ENCODE data around the gene RPGR.

The RPGR gene, protein sequence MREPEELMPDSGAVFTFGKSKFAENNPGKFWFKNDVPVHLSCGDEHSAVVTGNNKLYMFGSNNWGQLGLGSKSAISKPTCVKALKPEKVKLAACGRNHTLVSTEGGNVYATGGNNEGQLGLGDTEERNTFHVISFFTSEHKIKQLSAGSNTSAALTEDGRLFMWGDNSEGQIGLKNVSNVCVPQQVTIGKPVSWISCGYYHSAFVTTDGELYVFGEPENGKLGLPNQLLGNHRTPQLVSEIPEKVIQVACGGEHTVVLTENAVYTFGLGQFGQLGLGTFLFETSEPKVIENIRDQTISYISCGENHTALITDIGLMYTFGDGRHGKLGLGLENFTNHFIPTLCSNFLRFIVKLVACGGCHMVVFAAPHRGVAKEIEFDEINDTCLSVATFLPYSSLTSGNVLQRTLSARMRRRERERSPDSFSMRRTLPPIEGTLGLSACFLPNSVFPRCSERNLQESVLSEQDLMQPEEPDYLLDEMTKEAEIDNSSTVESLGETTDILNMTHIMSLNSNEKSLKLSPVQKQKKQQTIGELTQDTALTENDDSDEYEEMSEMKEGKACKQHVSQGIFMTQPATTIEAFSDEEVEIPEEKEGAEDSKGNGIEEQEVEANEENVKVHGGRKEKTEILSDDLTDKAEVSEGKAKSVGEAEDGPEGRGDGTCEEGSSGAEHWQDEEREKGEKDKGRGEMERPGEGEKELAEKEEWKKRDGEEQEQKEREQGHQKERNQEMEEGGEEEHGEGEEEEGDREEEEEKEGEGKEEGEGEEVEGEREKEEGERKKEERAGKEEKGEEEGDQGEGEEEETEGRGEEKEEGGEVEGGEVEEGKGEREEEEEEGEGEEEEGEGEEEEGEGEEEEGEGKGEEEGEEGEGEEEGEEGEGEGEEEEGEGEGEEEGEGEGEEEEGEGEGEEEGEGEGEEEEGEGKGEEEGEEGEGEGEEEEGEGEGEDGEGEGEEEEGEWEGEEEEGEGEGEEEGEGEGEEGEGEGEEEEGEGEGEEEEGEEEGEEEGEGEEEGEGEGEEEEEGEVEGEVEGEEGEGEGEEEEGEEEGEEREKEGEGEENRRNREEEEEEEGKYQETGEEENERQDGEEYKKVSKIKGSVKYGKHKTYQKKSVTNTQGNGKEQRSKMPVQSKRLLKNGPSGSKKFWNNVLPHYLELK

DNA sequence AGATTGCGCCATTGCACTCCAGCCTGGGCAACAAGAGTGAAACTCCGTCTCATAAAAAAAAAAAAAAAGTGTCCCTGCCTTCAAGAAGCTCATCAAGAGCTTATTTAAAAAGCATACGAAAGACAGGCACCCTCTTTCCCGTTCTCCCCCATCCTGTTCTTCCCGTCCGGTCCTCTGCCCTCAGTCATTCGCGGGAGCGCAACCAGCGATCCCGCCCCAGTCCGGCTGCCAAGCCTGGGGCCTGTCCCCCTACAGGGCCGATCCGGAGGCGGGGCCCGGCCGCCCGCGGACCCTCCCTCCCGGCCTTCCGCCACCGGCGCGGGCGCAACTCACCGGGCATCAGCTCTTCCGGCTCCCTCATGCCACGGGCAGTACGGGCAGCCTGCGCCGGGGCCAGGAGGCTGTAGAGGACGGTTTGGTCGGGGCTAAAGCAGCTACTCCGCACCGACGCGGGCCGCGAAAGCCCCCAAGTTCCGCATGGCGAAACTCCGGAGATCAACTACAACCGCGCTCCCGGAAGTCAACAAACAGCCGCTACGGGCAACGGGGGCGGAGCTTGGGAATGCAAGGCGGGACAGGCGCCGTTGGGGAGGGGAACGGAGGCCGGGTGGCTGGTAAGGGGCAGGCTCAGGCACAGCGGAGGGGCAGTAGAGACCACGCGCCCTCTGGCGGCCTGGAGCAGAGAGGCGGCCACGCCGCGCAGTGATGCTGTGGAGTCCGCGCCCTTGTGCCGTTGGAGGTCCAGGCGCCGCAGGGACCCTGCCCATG, at the start of gene RPGR:
RPGR (minus strand) TSS at position 503 of the 768 bp plus-strand sequence; CDS start at position 361, 142 bp downstream.
- peak; percentile 90 for DNase-seq

DNA sequence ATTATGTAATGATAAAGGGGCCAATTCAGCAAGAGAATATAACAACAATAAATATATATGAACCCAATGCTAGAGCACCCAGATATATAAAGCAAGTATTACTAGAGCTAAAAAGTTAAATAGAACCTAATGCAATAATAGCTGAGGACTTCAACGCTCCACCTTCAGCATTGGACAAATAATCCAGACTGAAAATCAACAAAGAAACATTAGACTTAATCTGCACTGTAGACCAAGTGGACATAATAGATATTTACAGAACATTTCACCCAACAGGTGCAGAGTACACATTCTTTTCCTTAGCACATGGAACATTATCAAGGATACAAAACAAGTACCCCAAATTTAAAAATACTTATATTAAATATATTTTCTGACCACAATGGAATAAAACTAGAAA, 49.4 kb upstream of the RPGR start:
- DNase-seq, result no peak

DNA sequence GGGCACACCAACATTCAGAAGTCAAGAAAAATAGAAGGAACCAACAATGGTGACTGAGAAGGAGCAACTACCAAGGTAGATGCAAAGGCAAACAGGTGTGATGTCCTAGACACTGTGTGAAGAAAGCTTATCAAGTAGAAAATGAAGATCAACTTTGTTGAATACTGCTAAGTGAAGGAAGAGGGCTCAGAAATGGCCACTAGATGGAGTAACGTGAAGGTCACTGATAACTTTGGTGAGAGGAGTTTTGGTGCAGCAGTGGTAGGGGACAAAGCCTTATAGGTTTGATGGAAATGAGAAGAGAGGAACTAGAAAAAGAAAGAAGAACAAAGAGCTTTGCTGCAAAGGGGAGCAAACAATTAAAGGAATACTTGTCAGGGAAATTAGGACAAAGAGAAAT, 48.6 kb upstream of the RPGR start:
- DNase-seq, result no peak

DNA sequence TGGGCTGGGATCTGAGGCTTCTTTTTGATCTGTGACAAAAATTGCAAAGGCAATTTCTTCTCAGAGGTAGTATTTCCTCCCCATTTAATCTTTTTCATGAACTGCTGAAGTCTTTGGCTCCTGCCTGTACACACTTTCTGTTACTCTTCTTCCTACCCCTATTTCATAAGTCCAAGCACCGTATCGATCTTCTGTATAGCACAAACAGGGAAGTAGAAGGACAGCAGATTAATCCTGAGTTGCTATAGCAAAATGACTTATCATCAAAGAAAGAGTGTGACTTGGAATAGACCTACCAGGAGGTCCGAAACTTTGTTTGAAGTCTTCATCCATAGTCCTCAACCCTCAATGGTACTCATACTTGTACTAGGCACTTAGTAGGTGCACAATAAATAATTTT, 47.1 kb upstream of the RPGR start:
- DNase-seq, result no peak

DNA sequence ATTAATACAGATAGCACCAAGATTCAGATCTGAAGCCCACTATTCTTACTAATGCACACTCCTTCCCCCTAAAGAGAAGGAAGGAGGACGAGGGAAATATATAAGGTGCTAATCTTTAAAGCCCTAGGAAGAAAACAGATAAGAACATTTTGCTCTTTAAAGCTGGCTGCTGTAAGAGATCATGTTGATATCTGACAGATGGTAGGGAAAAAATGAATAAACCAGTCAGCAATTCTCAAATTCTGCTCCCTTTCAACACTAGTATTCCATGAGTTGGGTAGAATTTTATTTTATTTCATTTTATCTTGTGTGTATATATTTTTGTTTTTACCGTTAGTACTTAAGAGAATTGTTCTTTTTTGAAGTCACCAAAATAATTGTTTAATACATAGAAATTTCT, 44.3 kb upstream of the RPGR start:
- no peak for DNase-seq

DNA sequence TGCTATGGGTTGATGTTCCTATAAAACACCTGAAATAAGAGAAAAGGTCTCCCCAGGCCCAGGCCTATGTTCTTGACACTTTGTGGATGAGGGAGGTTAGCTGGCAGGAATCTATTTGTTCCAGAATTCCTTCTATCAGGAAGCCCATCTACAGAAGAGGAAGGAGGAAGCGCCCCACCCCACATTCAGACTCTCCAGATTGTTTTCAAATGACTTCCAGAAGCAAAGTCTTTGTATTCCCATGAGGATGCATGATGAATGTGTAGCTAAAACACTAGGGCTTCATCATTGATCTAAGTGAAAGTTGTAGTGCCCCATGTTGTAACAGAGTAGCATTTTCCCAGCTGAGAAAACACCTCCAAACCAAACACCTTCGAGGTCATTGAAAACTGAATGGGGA, 41.5 kb upstream of the RPGR start:
- DNase-seq, result no peak

DNA sequence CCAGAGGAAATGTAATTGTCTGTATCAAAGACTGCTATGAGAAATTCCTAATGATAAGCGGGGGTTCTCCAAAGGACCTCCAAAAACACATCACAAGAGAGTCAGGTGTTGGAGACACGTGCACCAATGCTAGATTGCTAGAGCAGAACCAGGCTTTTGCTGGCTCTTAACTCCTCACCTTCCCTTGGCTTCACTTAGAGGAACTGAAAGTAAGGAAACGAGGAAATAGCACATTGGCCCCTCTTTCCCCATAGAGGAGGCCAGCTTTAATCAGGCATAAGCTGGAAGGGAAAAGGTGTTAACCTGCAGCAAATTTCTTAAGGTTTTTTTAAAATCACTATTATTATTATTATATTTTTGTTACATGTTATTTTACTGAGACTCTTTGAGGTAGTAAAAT, 38.6 kb upstream of the RPGR start:
- no peak for DNase-seq

DNA sequence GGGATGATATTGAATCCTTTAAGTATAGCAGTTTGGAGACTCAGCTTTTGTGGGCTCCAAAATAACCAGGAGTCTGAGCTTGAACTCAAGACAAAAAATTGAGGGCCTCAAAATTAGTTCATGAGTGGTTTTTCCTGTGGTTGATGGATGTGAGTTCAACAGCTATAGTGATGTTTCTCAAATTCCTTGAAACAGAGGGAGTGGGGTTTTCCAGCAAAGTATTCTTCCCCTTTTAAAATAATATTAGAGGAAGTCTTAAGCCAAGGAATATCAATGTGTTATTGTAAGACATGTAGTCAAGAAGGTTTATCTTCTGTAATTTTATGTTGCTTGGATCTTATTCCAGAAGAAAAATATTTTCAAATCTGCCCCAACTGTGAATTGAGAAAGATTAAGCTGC, 35.7 kb upstream of the RPGR start:
- no peak for DNase-seq

DNA sequence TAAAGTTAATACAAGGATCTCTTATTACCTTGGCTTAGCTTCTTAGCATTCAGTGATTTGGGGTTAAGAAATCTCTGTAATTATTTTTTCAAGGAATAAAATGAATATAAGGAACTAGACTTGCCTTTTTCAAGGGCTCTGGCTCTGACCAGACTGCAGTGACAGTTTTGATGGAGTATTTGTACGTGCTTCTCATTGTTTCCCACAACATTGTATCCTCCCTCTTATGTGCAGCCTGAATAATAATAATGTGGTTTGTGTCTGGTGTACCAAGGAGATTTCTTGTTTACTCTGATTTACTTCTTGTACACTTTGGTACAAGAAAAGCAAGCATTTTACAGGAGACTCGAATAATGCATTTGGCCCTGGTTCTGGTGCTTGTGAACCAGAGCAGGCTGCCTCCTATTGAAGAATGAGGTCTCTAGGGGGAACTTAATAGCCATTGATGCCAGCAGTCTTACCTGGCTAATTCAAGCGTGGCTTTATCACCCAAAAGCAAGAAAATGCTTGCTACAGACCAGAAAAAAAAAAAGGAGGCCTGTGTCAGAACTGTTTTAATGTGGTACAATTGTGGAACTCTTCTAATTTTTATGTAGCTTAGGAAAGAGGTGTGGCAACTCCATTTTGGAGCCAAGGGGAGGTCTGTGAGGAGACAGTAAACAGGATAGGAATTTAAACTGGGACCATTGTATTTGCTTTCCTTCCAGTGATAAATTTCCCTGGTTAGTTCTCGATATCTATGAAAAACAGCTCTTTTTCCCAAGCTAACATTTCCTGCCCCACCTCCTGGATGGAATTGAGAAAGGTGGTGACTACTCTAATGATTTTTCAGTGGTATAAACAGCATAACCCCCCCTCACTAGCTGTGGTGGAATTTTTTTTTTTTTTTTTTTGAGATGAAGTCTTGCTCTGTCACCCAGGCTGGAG, 30.7 kb upstream of the RPGR start:
- no peak for DNase-seq

DNA sequence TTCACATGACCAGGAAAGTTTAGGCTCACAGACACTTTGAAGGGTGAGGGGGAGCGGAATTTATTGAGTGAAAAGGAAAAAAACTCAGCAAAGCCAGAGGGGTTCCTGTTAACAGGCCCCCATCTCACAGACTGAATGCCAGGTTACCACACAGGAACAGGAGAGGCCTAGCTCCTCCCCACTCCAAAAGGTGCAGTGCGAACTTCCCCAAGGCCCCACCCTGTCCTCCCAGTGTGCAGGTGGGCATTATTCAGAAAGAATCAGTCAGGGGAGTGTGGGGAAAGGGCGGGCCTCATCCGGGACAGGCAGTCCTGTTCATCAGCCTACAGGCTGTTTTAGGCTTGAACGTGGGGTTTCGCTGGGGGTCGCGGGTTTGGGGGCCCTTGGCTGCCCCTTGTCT, 29.1 kb upstream of the RPGR start:
- no peak for DNase-seq

DNA sequence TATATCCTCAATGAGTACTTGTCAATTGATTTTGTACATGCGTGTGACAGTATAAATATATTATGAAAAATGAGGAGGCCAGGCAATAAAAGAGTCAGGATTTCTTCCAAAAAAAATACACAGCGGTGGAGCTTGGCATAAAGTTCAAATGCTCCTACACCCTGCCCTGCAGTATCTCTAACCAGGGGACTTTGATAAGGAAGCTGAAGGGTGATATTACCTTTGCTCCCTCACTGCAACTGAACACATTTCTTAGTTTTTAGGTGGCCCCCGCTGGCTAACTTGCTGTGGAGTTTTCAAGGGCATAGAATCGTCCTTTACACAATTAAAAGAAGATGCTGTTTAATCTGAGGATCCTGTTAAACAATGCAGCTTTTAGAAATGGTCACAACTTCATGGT, 25.1 kb upstream of the RPGR start, which contains the start of gene OTC:
OTC (plus strand) TSS at position 243 of the 400 bp plus-strand sequence; CDS start at position 336, 93 bp downstream.
- no peak for DNase-seq

DNA sequence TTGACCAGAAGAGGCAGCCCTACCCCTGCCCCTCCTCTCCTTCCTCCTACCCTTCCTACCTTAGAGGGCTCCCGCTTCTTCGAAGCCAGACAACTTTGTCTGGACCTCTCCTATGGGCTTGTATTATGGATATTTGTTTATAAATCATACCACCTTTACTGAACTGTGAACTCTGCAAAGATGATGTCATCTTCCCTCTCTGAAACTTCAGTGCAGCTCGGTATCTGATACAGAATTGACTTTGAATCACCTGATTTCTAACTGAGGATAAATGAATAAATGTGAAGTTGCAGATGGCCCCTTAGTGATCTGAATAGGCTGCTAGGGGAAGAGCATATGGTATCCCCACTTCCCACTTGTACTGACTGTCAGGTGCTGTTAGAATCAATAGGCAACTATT, 24.0 kb upstream of the RPGR start:
- DNase-seq, result no peak

DNA sequence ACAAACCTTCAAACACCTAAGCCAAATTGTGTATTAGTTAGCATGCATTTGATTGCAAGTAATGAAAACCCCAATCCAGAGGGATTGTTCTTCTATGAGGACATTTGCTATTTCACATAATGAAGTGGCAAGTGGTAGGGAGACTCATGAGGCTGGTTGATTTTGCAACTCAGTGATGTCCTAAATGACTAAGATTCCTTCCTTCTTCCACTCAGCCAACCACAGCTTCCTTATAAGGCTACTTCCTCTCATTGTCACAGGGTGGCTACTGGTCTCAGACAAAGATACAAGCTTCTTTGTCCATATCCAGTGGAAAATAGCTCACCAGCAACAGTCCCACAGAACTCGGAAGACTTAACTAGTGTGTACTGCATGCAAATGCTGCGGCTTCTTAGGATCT, 19.8 kb upstream of the RPGR start:
- no peak for DNase-seq

DNA sequence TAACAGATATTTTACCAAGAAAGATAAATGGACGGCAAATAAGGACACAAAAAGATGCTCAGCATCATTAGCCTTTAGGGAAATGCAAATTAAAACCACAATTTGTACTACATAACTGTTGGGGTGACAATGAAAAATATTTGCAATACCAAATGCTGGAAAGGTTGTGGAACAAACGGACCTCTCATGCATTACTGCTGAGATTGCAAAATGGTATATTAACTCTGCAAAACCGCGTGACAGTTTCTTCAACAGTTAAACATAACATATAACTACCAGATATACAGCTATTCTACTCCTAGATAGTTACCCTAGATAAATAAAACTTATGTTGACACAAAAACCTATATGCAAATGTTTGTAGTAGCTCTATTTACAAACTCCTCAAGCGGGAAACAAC, 18.8 kb upstream of the RPGR start:
- DNase-seq, result no peak

DNA sequence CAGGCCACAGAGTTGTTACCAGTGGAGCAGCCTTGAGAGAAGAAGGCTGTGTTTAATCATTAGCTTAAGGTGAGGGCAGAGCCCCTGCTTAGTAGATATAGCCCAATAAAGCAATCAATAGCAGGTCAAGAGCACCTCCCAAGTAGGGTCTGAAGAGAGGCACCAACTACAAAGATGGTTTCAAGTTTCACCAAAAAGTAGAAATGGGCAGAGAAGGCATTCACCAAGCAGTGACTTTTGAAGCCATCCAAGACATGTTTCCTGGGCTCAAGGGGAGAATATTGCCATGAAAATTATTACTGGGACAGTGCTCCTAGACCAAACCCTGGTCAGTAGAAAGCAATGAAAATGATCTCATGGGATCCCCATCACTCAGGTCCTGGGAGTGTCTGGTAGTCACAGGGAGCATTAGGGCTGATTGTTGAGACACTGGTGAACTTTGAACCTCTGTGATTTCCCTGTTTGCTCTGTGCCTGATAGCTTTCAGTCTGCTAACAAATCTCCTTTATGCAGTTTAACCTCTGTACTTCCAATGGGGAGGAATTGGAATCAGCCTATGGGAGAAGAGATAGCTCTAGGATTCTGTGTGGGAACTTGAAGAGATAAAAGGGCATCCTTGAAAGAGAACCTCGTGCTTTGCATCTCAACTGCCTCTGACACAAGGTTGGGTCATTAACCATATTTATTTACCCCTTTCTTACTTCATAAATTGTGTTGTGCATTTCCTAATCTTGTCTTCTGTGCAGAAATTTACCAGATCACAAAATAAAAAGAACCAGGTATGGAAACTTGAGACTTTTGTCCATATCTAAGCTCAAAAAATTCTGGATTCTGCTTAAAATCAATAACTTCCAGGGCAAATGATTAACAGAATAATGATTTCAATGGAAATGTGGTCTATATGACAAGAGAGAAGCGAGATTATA, 15.8 kb upstream of the RPGR start:
- no peak for DNase-seq

DNA sequence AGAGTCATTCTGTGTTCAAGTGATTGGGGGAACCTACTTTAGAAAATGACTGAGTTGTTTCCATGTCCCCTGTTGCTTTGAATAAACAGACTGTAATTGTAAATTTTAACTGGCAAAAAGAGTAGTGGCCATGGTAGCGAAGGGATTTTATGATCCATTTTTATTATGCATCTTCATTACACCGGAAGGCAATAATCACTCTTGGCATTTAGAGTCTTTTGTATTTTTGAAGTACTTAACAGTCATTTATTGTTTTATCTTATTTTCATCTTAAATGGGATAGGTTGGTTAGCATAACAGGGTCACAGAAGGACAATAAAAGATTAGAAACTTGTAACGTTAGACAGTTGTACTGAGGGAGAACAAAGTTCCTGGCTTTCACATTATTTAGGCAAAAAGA, 14.1 kb upstream of the RPGR start:
- DNase-seq, result no peak

DNA sequence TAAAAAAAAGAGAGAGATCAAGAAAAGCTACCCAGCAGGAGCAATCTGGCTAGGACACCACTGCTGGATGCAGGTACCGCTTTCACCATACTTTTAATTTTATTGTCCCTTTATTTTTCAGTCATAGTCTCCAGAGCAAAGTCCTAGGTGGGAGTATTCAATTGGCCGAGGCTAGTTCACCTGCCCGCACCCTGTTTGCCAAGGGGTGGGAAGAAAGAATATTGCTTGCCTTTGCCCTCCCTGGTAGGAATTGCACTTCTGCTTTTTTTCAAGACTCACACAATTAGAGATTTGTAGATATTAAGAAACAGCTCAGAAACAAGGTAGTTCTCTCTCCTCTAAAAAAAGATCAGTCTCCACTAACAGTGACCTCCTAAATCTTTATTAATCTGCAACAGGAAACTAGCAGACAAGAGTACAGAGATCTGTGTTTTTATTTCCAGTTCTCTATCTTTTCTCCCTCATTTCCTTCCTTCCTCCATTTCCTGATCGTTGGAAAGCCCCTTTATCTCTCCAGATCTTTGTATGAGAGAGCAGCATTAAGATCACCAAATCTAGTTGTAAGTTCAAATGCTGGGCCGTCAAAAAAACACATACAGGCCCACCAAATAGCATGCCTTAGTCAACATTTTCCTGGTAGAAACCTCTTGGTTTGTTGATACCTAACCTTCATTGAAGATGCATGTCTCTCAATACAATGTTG, 9.4 kb upstream of the RPGR start:
- DNase-seq, result no peak

DNA sequence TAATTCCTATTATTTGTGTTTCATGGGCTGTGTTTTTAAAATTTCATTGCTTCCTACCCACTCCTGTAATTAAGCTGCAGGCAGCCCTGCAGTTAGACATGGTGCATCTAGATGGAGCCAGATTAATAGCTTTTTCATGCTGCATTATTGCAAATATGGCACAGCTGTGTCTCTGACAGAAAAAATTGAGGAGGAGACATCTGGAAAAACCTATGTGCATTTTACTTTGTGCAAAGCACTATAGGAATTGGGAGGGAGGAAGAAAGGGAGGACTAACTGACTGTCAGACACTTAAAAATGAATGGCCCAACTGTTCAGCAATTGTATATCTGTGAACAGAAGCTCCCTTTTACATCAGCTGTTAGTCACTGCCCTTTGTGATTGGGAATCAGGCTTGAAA, 8.1 kb upstream of the RPGR start:
- DNase-seq, result no peak

DNA sequence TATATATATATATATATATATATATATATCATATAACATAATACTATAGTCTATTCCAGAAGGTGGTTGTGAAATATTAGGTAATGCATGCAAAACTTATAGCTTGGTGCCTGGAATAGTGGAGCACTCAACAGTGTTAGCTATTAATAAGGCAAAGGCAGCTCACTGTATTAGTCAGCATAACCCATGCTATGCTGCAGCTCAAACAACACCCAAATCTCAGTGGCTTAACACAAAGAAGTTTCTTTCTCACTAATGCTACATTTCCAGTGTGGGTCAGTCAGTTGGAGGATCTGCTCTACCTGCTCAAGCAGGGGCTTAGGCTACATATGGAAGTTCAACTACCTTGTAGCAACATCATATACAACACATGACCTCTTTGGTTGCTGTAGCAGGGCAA, 5.2 kb upstream of the RPGR start:
- no peak for DNase-seq

DNA sequence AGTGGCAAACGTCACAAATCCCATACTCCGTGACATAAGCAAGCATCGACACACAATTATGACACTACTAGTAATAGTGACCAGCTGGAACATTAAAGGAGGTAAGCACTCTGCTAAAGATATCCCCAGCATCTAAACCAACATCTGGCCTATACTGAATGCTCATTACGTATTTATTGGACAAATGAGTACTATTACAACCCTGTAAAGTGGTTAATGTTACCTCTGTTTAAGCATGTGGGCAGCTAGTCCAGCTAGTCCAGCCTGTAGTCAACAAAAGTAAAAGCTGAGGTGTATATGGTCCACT, 419 bp upstream of the RPGR start:
- no peak for DNase-seq
